NCI-H2227 (cell line): Measurements from ENCODE around the gene FBXW12.

Experiments
- DNase-seq: peaks from one replicate; lab custom pipeline; 2025; ENCODE audit not compliant: unreplicated experiment; lab: John Stamatoyannopoulos, UW

Gene FBXW12

GRCh38 chr3:48434591-48435222 lies 62.7 kb downstream of the FBXW12 start:
- no peak for DNase-seq

DNA sequence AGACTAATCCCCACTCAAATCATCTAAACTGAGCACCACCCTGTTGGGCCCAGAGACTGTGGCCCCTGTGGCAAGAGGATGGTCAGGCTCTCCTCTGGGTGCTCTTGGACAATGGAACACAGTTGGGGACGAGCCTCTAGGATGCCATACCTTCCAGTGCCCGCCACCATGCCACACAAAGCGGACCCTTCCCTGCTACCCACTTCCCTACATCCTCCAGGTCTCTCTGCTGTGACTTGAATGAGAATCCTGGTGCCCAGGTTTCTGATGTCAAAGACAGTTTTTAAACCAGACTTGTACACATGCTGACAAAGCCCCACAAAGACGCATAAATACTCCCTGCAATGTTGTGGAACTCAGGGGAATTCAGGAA lies 63.2 kb downstream of the FBXW12 start:
- no peak for DNase-seq

DNA sequence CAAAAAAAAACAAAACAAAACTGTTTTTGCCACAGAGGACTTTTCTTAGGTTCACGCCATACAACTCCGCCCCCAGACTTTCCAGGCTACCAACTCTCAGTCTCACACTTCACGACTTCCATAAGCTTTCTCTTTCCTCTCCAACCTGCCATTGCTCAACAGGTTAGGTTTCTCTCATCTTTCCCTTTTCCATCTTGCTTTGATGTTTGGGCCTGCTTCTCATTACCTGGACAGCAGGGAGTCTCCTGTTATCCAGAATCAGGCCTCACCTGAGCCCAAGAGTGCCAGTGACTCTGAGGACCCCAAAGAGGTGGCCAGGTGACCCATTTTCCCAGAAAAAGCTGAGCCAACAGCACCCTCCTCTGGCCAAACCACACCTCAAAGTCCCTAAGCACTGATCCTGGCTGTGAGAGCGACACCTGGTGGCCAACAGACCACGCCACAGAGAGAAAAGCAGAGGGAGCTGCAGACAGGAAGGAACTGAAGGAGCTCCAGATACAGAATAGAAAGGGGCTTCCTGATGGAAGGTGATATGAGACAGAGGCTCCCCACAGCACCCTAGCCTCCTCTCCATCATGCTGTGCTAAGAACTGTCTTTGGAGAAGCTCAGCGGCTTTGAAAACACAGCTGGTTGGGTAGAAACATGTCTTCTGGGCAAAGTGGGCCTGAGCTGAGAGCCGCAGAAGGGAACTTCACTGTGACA lies 63.9 kb downstream of the FBXW12 start:
- peak; percentile 77 for DNase-seq

GRCh38 chr3:48436477-48436787 lies 64.4 kb downstream of the FBXW12 start:
- no peak for DNase-seq

DNA sequence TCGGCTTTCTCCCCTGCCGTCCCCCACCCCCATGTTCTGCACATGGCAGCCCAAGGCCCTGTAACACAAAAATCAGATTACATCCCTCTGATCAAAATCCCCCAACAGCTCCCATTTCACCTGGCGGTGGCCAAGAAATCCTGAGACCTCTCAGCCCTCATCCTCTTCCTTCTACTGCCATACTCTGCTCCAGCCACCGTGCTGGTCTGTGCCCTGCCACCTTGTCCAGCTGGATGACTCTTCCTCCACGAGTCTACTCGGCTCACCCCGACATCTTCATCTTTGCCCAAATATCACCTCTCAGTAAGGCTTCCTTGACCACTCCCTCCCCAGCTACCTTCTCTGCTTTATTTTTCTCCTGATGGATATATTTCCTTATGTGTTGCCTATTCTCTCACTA lies 64.8 kb downstream of the FBXW12 start:
- DNase-seq, result no peak

- DNase-seq, result no peak
These were observed 65.8 kb downstream of the FBXW12 start for GRCh38 chr3:48437812-48438211.

DNA sequence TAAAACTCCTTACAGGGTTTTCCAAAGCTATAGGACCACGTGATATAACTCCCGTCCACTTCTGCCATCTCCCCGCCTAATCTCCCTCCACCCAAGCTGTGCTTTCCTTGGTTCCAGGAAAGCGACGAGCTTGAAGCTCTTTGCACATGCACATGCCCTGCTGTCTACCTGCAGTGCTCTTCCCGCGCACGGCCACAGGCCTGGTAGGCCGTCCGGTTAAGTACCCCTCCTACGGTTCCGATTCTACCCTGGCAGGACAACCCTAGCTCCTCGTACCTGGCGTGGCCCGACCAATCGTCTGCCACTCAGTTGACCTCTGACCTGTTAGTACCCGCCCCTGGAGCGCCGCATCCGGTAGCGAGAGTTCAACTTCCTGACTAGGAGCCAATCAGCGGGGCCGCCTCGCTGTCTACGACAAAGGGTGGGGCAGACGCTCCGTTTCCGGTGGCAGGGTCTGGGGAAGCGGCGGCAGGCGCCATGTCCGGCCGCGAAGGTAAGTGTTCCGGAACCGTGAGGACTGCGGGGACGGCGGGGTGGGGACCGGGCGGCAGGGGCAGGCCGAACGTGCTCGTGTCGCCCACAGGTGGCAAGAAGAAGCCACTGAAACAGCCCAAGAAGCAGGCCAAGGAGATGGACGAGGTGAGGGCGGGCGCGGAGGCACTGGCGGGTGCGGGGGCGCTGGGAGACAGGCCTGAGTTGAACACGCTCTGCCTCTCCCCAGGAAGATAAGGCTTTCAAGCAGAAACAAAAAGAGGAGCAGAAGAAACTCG lies 68.0 kb downstream of the FBXW12 start, which contains the start of the genes CCDC51 and TMA7:
CCDC51 (minus strand) TSS at position 300 of the 770 bp plus-strand sequence. CDS start 4,991 bp downstream, outside the sequence.
TMA7 (plus strand) TSS at position 438 of the 770 bp plus-strand sequence; CDS start at position 478, 40 bp downstream.
- peak; percentile 97 for DNase-seq

- peak; percentile 16 for DNase-seq
These were observed 68.6 kb downstream of the FBXW12 start for GRCh38 chr3:48440590-48440958.

- DNase-seq, result no peak
These were observed 69.9 kb downstream of the FBXW12 start for GRCh38 chr3:48441940-48442339.
